Measurements from ENCODE around the gene FAM120B. TPM values are rescaled to one million over a fixed set of nuclear protein-coding genes. Genes with fewer than 3 reads are reported as not detected.
"Not testable (repeated sequence)": the region's sequence is repeated elsewhere in the genome, so short reads cannot be mapped to it uniquely, and the experiment has no call there.

Gene FAM120B
- total RNA-seq, 2 donors from 2014 or later, result 25.1 to 28.5 TPM

GRCh38 chr6:170260686-170261085, 45.9 kb upstream of the FAM120B start:
- no peak for DNase-seq
- no peak overlapping the region for H3K27ac ChIP-seq
- no peak for TF ChIP-seq CTCF (IDR thresholded peaks at IDR 0.05)
- H3K36me3 ChIP-seq, result no peaks in the 10 kb centered on the region
- no peaks in the 10 kb centered on the region for H3K9me3 ChIP-seq
- no peaks in the 10 kb centered on the region for H3K27me3 ChIP-seq
- no peaks in the 10 kb centered on the region for H3K4me1 ChIP-seq
- no peak overlapping the region for H3K9ac ChIP-seq (ENCODE audit: low read depth in 2 of 2, low read length in 2 of 2)
- no peak overlapping the region for H3K4me3 ChIP-seq
- intact Hi-C loops (cut with DNase I), result no loop called here

GRCh38 chr6:170261643-170262488, 44.7 kb upstream of the FAM120B start:
- Histone ChIP-seq H3K4me3 (no peak overlapping the region), H3K27me3 (no peaks in the 10 kb centered on the region), H3K9me3 (no peaks in the 10 kb centered on the region), H3K27ac (no peak overlapping the region), H3K4me1 (no peaks in the 10 kb centered on the region), H3K9ac (ENCODE audit: low read depth in 2 of 2, low read length in 2 of 2) (no peak overlapping the region), H3K36me3 (no peaks in the 10 kb centered on the region)
- no peak for DNase-seq
- intact Hi-C loops (cut with DNase I), result no loop called here
- TF ChIP-seq CTCF (IDR thresholded peaks at IDR 0.05), result no peak

- intact Hi-C loops (cut with DNase I), result no loop called here
- no peak overlapping the region for H3K9ac ChIP-seq (ENCODE audit: low read depth in 2 of 2, low read length in 2 of 2)
These were observed 44.0 kb upstream of the FAM120B start for GRCh38 chr6:170262489-170263088.

GRCh38 chr6:170263410-170263809, 43.1 kb upstream of the FAM120B start:
- no peak overlapping the region for H3K4me3 ChIP-seq
- TF ChIP-seq CTCF (IDR thresholded peaks at IDR 0.05), result no peak
- no peaks in the 10 kb centered on the region for H3K27me3 ChIP-seq
- H3K27ac ChIP-seq, result no peak overlapping the region
- no peak for DNase-seq
- H3K4me1 ChIP-seq, result no peaks in the 10 kb centered on the region
- no peaks in the 10 kb centered on the region for H3K36me3 ChIP-seq
- H3K9me3 ChIP-seq, result no peaks in the 10 kb centered on the region
- H3K9ac ChIP-seq (ENCODE audit: low read depth in 2 of 2, low read length in 2 of 2), result no peak overlapping the region
- intact Hi-C loops (cut with DNase I), result no loop called here

More at GRCh38 chr6:170262489-170263088, 44.0 kb upstream of the FAM120B start:
- Histone ChIP-seq H3K27me3 (no peaks in the 10 kb centered on the region), H3K27ac (no peak overlapping the region), H3K4me1 (no peaks in the 10 kb centered on the region), H3K36me3 (no peaks in the 10 kb centered on the region), H3K9me3 (no peaks in the 10 kb centered on the region), H3K4me3 (no peak overlapping the region)
- DNase-seq, result no peak
- TF ChIP-seq CTCF (IDR thresholded peaks at IDR 0.05), result no peak

GRCh38 chr6:170264086-170264485, 42.5 kb upstream of the FAM120B start:
- Histone ChIP-seq H3K4me1 (no peaks in the 10 kb centered on the region), H3K36me3 (no peaks in the 10 kb centered on the region), H3K9ac (ENCODE audit: low read depth in 2 of 2, low read length in 2 of 2) (no peak overlapping the region), H3K27me3 (no peaks in the 10 kb centered on the region), H3K27ac (no peak overlapping the region), H3K4me3 (no peak overlapping the region), H3K9me3 (no peaks in the 10 kb centered on the region)
- intact Hi-C loops (cut with DNase I), result no loop called here
- no peak for TF ChIP-seq CTCF (IDR thresholded peaks at IDR 0.05)
- no peak for DNase-seq

- H3K9ac ChIP-seq (ENCODE audit: low read depth in 2 of 2, low read length in 2 of 2); intact Hi-C loops (cut with DNase I); H3K36me3 ChIP-seq; H3K9me3 ChIP-seq; H3K27ac ChIP-seq; H3K4me3 ChIP-seq; H3K27me3 ChIP-seq; H3K4me1 ChIP-seq; DNase-seq: not testable (repeated sequence)
These were observed 41.9 kb upstream of the FAM120B start for GRCh38 chr6:170264644-170265043.
